Stimulated activated effector memory CD8-positive, alpha-beta T cell treated with anti-CD3 and anti-CD28 coated beads, Interleukin-12 subunit alpha, Interleukin-12 subunit beta, amount 100 ng/mL, for 72 hours (primary cell): ENCODE results near the gene FAM120B.
"Not testable (repeated sequence)": the region's sequence is repeated elsewhere in the genome, so short reads cannot be mapped to it uniquely, and the experiment has no call there.

Experiments
- ATAC-seq: fragments of 150-1000 bp; cut with Tn5 transposase; 2 replicates; pipeline ENCODE4 v1.10.0; 2021
- DNase-seq, 2 donors: peaks; one replicate each; pipeline ENCODE4 v3.0.0; 2021 to 2022; ENCODE audit warnings: low spot score in 2 of 2
- H3K27ac Mint-ChIP-seq: one replicate; pipeline ENCODE4 v1.8.0; 2022; ENCODE audit warnings: mild to moderate bottlenecking, mixed read lengths
- H3K36me3 Mint-ChIP-seq: one replicate; pipeline ENCODE4 v1.8.0; 2022; ENCODE audit warnings: mild to moderate bottlenecking, mixed read lengths
- H3K4me1 Mint-ChIP-seq: one replicate; pipeline ENCODE4 v1.8.0; 2022; ENCODE audit warnings: mixed read lengths
- H3K4me3 Mint-ChIP-seq: one replicate; pipeline ENCODE4 v1.8.0; 2022; ENCODE audit warnings: mild to moderate bottlenecking, mixed read lengths
- H3K9me3 Mint-ChIP-seq: one replicate; pipeline ENCODE4 v1.8.0; 2022; ENCODE audit warnings: mixed read lengths

FAM120B gene

DNA sequence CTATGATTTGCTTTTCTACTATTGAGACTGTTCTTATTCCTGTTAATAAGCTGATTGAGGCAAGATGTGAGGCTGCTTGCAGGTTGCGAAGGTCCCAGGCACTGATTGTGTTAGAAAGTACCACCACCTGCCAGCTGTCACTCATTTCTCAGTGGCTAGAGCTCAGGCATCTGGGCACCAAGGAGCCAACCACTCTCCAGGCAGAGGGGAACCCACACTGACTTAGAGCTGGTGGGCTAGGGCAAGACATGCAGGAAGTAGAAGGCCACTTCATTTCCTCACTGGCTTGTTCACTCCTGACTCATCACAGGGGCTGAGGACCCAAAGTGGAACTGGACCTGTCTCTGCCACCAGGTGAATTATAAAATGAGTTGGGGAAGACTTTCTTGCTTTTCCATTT, 7.9 kb upstream of the FAM120B start:
- no peaks in the 10 kb centered on the region for H3K9me3 Mint-ChIP-seq
- no peaks in the 10 kb centered on the region for H3K36me3 Mint-ChIP-seq
- no peak overlapping the region for H3K4me3 Mint-ChIP-seq
- peaks cover 11% of the 10 kb centered on the region for H3K4me1 Mint-ChIP-seq
- no peak overlapping the region for H3K27ac Mint-ChIP-seq
- DNase-seq (no peak), ATAC-seq (peak; percentile 60)

DNA sequence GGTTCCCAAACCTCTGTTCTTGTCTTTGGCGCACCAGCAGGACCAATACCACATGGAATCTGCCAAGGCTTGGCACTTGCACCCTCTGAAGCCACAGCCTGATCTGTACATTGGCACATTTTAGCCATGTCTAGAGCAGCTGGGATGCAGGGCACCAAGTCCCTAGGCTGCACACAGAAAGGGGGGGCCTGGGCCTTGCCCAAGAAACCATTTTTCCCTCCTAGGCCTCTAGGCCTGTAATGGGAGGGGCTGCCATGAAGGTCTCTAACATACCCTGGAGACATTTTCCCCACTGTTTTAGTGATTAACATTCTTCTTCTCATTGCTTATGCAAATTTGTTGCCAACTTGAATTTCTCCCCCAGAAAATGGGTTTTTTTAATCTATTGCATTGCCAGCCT, 5.4 kb upstream of the FAM120B start:
- no peaks in the 10 kb centered on the region for H3K36me3 Mint-ChIP-seq
- H3K9me3 Mint-ChIP-seq, result no peaks in the 10 kb centered on the region
- DNase-seq (no peak), ATAC-seq (no peak)
- no peak overlapping the region for H3K27ac Mint-ChIP-seq
- no peak overlapping the region for H3K4me3 Mint-ChIP-seq
- H3K4me1 Mint-ChIP-seq, result peaks cover 5% of the 10 kb centered on the region

DNA sequence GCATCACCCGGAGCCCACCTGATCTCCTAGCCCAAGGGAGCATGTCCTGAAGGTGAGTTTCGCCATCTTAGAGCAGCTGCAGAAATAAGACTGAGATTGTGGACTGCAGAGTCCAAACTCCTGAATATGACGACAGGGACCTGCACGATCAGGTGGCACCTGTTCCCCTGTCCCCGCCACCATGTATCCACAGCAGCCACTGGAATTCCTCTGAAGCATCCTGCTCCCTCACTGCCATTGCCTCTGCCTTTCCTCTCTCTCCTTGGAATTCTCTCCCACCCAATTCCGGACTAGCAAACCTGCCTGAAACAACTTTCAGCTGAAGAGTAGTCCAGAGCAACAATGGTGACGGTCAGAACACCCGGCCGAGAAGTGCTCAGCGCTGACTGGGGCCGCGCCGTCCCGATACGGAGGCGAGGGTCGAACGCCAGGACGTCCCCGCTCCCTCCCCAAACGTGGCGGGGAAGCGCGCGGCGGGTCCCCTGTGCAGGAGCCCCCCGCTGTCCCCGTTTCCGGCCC, 694 bp upstream of the FAM120B start:
- H3K27ac Mint-ChIP-seq, result no peak overlapping the region
- peaks cover 9% of the 10 kb centered on the region for H3K36me3 Mint-ChIP-seq
- DNase-seq (no peak), ATAC-seq (no peak)
- peak overlapping the region; percentile 89 for H3K4me3 Mint-ChIP-seq
- H3K9me3 Mint-ChIP-seq, result no peaks in the 10 kb centered on the region
- peaks cover 33% of the 10 kb centered on the region for H3K4me1 Mint-ChIP-seq

DNA sequence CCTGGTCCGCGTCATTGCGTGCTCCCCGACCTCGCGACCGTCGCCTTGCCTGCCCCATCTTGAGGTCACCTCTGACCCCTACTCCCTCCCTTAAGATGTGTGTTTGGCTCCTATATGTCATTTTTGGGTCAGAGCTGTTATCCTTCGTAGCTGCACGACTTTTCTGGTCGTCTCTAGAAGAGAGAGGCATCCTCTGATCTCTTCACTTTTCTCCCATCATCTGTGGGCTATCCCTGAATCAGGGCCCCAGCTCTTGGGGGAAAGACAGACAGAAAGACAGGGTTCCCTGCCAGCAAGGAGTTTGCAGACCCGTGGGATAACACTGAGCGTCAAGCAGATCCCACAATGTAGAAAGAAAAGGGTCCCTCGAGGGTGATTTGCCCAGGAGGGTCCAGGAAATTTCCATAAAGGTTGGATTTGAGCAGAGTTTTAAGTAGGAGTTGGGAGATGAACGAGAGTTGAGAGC, 555 bp downstream of the FAM120B start:
- peaks cover 41% of the 10 kb centered on the region for H3K4me1 Mint-ChIP-seq
- ATAC-seq (no peak), DNase-seq (no peak)
- peak overlapping the region; percentile 89 for H3K4me3 Mint-ChIP-seq
- peak overlapping the region; percentile 95 for H3K27ac Mint-ChIP-seq
- H3K36me3 Mint-ChIP-seq, result peaks cover 9% of the 10 kb centered on the region
- H3K9me3 Mint-ChIP-seq, result no peaks in the 10 kb centered on the region

DNA sequence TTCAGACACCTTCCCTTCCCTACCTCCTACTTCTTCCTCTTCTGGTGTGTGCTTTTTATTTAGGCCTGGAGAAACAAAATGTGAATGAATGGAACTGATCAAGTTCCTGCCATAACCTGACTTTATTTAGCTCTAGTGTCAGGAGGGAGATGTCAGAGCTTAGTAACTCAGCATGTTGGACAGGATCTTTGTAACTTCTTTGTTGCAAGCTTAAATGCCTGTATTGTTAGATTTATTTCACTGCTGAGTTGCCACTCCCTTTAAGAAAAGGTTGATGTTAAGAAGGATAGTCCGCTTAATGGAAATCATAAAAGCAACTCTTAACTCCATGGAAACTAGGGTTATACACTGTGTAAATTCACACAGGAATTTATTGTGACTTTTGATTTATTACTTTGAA, 2.2 kb downstream of the FAM120B start:
- H3K9me3 Mint-ChIP-seq, result no peaks in the 10 kb centered on the region
- no peak for DNase-seq

DNA sequence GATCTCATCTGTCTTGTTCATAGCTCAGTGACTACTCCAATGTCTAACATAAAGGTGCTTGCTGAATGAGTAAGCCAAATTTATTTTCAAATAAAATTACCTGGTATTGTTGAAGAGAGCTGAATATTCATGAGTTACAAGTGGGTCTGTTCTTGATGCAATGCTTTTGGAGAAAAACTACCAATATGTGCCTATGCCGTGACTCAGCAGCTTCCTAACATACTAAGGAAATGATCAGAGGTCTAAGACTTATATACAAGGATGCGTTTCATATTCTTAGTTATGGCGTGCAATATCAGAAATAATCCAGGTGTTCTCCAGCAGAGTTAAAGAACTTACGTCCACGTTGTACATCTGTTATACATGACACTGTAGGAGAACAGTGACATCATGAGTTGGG, 5.1 kb downstream of the FAM120B start:
- peaks cover 10% of the 10 kb centered on the region for H3K36me3 Mint-ChIP-seq
- ATAC-seq, result no peak
- peaks cover 69% of the 10 kb centered on the region for H3K4me1 Mint-ChIP-seq
- DNase-seq, result no peak
- no peaks in the 10 kb centered on the region for H3K9me3 Mint-ChIP-seq
- no peak overlapping the region for H3K27ac Mint-ChIP-seq
- H3K4me3 Mint-ChIP-seq, result no peak overlapping the region

More for the DNA sequence above, 2.2 kb downstream of the FAM120B start:
- peak overlapping the region; percentile 89 for H3K4me3 Mint-ChIP-seq
- peaks cover 9% of the 10 kb centered on the region for H3K36me3 Mint-ChIP-seq
- no peak overlapping the region for H3K27ac Mint-ChIP-seq
- ATAC-seq, result no peak
- peaks cover 56% of the 10 kb centered on the region for H3K4me1 Mint-ChIP-seq

DNA sequence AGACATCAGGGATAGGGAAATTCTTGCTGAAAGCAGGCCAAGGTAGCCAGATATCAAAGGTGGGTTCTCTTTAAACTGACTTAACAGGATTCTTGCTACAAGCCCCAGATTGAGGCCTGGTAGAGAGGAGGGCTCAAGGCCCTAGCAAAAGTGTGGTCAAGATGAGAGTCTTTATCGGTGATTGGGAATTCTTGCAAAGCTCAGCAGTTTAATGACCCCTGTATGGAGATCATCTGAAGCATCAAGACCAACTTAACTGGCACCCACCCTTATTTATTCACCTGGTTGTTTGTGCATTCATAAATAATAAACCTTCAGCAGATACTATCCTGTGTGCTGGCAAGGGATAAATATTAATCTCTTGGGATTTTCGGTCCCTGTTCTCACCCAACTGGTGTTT, 6.3 kb downstream of the FAM120B start:
- Mint-ChIP-seq H3K4me3 (no peak overlapping the region), H3K36me3 (peaks cover 15% of the 10 kb centered on the region), H3K27ac (no peak overlapping the region), H3K4me1 (peaks cover 58% of the 10 kb centered on the region), H3K9me3 (no peaks in the 10 kb centered on the region)
- DNase-seq (no peak), ATAC-seq (no peak)

DNA sequence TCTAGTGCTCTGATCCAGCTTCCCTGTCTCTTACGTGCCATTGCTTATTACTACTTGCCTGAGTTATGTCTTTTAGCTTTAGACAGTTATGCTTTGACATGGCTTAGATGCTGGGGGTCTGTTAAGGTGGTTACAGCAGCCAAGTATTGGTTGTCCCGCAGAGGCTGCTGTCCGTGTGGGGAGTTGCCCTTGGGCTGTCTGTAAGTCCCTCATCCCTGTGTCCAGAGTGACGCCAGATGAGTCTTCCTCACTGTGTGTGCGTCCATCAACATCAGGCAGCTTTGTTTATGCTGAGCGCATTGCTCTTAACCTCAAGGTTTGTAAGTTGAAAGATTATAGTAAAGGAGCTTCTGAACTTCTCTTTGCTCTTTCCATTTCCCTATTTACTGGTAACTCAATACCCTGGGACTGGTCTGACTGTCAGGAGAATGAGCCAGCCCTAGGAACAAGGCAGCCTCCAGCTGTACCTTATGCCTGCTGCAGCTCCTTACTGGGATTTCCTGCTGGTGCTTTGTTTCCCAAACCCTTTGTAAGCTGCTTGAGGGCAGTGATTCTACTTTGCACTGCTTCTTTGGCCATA, 7.2 kb downstream of the FAM120B start:
- DNase-seq (no peak), ATAC-seq (no peak)
- Mint-ChIP-seq H3K4me1 (peaks cover 49% of the 10 kb centered on the region), H3K4me3 (no peak overlapping the region), H3K27ac (no peak overlapping the region), H3K36me3 (peaks cover 22% of the 10 kb centered on the region), H3K9me3 (no peaks in the 10 kb centered on the region)

DNA sequence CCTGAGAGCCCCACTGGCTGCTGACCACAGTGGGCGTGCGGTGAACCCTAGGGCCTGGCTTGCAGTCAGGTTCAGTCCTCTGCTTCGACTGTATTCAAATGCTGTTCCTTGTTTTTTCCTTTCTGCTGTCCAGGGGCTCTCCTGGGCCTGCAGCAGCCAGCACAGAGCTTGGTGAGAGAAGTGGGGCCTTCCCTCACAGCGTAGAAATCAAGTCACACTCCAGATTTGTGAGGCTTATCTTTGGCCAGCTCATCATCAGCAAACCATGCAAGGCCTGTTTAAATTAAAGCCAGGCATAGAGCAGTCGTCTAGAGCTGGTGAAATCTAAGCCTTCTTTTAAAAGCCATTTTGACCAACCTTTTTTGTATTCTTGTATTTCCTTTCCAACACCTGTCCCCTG, 8.4 kb downstream of the FAM120B start:
- peaks cover 30% of the 10 kb centered on the region for H3K36me3 Mint-ChIP-seq
- ATAC-seq, result no peak
- DNase-seq, result no peak
- peaks cover 51% of the 10 kb centered on the region for H3K4me1 Mint-ChIP-seq
- H3K27ac Mint-ChIP-seq, result peak overlapping the region; percentile 21
- no peak overlapping the region for H3K4me3 Mint-ChIP-seq
- no peaks in the 10 kb centered on the region for H3K9me3 Mint-ChIP-seq

DNA sequence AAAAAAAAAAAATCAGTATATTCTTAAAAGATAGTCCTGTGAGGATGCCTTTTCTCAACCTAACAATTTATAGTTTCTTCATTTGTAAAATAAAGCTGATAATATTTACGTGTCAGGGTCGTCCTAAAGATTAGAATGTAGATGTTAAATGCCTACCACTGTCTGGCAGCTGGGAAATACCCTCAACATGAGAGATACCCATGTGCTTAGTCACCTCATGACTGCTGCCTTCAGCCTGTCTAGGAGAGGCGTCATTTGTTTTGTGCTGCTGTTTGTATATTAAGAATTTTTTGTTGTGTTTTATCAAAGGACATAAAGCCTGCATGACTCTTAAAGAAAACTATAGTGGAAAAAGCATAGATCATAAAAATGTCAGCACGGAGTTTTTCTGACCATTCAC, 9.5 kb downstream of the FAM120B start:
- no peak overlapping the region for H3K4me3 Mint-ChIP-seq
- peaks cover 52% of the 10 kb centered on the region for H3K4me1 Mint-ChIP-seq
- H3K27ac Mint-ChIP-seq, result peak overlapping the region; percentile 7
- peaks cover 40% of the 10 kb centered on the region for H3K36me3 Mint-ChIP-seq
- no peaks in the 10 kb centered on the region for H3K9me3 Mint-ChIP-seq
- DNase-seq (no peak), ATAC-seq (peak; percentile 94)

DNA sequence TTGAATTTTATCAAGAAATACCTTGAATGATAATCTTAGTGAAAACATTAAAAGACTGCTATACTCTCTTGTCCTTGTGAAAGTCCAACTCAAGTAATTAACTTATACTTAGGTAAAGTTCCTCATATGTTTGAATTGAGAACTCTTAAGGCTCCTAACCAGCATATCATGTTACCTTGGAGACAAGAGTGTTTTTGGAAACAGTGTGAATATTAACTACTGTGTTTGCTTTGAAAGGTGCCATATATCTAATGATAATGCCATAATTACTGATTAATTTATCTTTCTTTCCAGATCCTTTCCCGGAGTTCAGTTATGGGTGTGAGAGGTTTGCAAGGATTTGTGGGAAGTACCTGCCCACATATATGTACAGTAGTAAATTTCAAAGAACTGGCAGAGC, 10.5 kb downstream of the FAM120B start:
- H3K27ac Mint-ChIP-seq, result peak overlapping the region; percentile 7
- H3K4me3 Mint-ChIP-seq, result no peak overlapping the region
- peaks cover 48% of the 10 kb centered on the region for H3K4me1 Mint-ChIP-seq
- no peak for DNase-seq
- peaks cover 45% of the 10 kb centered on the region for H3K36me3 Mint-ChIP-seq
- no peaks in the 10 kb centered on the region for H3K9me3 Mint-ChIP-seq
- no peak for ATAC-seq

DNA sequence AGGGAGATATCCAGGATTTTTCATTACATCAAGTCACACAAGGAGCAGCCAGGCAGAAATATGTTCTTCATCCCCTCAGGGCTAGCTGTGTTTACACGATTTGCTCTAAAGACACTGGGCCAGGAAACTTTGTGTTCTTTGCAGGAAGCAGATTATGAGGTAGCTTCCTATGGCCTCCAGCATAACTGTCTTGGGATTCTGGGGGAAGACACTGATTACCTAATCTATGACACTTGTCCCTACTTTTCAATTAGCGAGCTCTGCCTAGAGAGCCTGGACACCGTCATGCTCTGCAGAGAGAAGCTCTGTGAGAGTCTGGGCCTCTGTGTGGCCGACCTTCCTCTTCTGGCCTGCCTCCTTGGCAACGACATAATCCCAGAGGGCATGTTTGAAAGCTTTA, 11.2 kb downstream of the FAM120B start:
- Mint-ChIP-seq H3K36me3 (peaks cover 52% of the 10 kb centered on the region), H3K9me3 (no peaks in the 10 kb centered on the region), H3K27ac (no peak overlapping the region), H3K4me1 (peaks cover 50% of the 10 kb centered on the region), H3K4me3 (no peak overlapping the region)
- ATAC-seq (no peak), DNase-seq (no peak)

DNA sequence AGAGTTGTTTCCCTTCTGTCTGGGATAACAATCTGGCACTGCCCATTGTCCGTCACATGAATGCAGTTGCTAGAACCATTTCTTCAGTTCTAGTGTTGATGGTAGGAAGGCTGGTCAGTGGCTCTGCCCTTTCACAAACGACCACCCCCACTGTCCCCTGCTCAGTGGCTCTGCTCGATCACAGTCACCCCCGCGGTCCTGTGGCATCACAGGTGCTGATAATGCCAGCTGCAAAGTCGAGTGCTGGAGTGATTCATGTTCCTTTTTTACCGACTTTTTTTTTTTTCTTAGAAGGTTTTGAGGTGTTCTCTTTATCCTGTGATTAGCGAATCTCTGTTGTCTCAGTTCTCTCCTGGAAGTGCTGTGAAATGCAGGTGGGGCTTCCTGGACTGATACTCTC, 22.8 kb downstream of the FAM120B start:
- no peaks in the 10 kb centered on the region for H3K9me3 Mint-ChIP-seq
- H3K4me1 Mint-ChIP-seq, result peaks cover 14% of the 10 kb centered on the region
- DNase-seq (no peak), ATAC-seq (no peak)
- H3K4me3 Mint-ChIP-seq, result no peak overlapping the region
- H3K36me3 Mint-ChIP-seq, result peaks cover 100% of the 10 kb centered on the region
- peak overlapping the region; percentile 65 for H3K27ac Mint-ChIP-seq

DNA sequence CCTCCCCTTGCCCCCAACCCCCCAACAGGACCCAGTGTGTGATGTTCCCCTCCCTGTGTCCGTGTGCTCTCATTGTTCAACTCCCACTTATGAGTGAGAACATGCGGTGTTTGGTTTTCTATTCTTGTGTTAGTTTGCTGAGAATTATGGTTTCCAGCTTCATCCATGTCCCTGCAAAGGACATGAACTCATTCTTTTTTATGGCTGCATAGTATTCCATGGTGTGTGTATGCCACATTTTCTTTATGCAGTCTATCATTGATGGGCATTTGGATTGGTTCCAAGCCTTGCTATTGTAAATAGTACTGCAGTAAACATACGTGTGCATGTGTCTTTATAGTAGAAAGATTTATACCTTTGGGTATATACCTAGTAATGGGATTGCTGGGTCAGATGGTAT, 28.6 kb downstream of the FAM120B start:
- Mint-ChIP-seq H3K36me3 (peaks cover 58% of the 10 kb centered on the region), H3K4me1 (peaks cover 37% of the 10 kb centered on the region)
- H3K27ac Mint-ChIP-seq, DNase-seq, H3K4me3 Mint-ChIP-seq, ATAC-seq, H3K9me3 Mint-ChIP-seq: not testable (repeated sequence)

DNA sequence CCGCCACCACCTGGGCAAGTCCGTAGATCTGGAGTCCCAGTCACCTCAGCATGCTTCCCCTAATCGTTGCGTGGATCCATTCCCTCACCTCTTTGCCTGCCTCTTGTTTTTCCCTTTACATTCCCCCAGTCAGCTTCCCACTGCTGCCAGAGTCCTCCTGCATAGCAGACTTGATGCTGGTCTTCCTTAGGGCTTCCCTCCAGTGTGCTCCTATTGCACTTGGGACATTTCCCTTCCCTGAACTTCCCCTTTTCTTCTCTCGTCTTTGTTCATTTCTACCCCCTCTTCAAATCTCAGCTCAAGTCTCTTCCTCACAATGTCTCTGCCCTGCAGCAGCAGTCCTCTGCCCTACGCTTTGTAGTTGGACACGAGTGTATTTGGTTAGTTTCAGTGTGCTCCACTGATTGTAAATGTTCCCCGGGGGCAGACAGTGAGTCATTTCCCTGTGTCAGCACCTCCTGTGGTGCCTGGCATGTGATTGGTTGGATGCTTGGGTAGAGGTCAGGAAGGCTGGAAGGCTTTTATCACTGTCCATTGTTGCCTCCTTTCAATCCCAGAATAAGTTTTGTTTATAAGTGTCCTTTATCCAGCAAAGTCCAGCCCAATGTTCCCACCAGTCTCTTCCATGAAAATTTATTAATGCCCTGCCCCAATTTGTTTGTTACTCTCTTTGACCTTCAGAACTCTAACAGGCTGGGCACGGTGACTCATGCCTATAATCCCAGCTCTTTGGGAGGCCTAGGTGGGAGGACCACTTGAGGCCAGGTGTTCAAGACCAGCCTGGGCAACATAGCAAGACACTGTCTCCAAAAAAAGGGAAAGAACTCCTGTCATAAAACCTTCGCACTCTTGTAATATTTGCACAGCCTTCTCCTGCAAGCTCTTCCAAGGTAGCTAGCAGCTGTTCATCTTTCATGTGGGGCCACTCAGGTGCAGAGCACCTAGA, 38.3 kb downstream of the FAM120B start:
- DNase-seq, result no peak
- H3K27ac Mint-ChIP-seq, result peak overlapping the region; percentile 41
- peaks cover 32% of the 10 kb centered on the region for H3K36me3 Mint-ChIP-seq

DNA sequence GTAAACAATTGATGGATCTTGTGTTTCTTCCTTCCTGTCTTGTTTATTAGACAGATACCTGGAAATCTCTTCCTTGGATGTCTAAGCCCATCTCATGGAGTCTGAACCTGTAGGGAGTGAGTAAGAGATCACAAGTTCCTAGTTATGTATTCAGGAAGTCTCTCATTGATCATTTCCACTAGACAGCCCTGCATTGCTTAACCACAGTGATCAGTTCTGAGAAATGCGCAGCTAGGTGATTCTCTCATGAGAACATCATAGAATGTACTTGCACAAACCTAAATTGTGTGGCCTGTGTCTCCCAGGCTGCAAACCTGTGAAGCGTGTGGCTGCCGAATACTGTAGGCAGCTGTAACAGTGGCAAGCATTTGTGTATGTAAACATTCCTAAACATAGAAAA, 39.1 kb downstream of the FAM120B start:
- H3K4me1 Mint-ChIP-seq, result peaks cover 33% of the 10 kb centered on the region
- no peak overlapping the region for H3K4me3 Mint-ChIP-seq
- no peaks in the 10 kb centered on the region for H3K9me3 Mint-ChIP-seq
- peaks cover 39% of the 10 kb centered on the region for H3K36me3 Mint-ChIP-seq
- H3K27ac Mint-ChIP-seq, result peak overlapping the region; percentile 41
- peak; percentile 88 for ATAC-seq
- no peak for DNase-seq

More for the DNA sequence above, 38.3 kb downstream of the FAM120B start:
- peaks cover 41% of the 10 kb centered on the region for H3K4me1 Mint-ChIP-seq
- ATAC-seq, result peak; percentile 39
- H3K9me3 Mint-ChIP-seq, result no peaks in the 10 kb centered on the region
- no peak overlapping the region for H3K4me3 Mint-ChIP-seq
